HG03097 (cell line): ENCODE measurements around the gene FGD4.

Experiments
- ATAC-seq: cut with Tn5 transposase; IDR thresholded peaks from one replicate; pipeline ENCODE4 v1.9.1; 2021; ENCODE audit not compliant: unreplicated experiment, low FRiP score

The FGD4 gene

GRCh38 chr12:32659908-32660440 lies 260.6 kb downstream of the FGD4 start:
- ATAC-seq = no peak

- ATAC-seq = no peak
These were observed 262.3 kb downstream of the FGD4 start for GRCh38 chr12:32661706-32662105.

GRCh38 chr12:32662665-32663064 lies 263.3 kb downstream of the FGD4 start:
- no peak for ATAC-seq

GRCh38 chr12:32666018-32666417 lies 266.7 kb downstream of the FGD4 start:
- no peak for ATAC-seq

- no peak for ATAC-seq
These were observed 270.2 kb downstream of the FGD4 start for GRCh38 chr12:32669584-32669983.

GRCh38 chr12:32671930-32672780 lies 272.8 kb downstream of the FGD4 start:
- no peak for ATAC-seq

- ATAC-seq = peak; percentile 97
These were observed 279.9 kb downstream of the FGD4 start, which contains the start of gene DNM1L for GRCh38 chr12:32679091-32679919. Gene DNM1L (plus strand): TSS chr12:32679301. CDS start chr12:32679364, 63 bp downstream.

- no peak for ATAC-seq
These were observed 280.5 kb downstream of the FGD4 start for GRCh38 chr12:32679920-32680237.

GRCh38 chr12:32680787-32681186 lies 281.4 kb downstream of the FGD4 start:
- ATAC-seq = no peak

GRCh38 chr12:32681272-32681671 lies 281.9 kb downstream of the FGD4 start:
- ATAC-seq = no peak

GRCh38 chr12:32686340-32686739 lies 287.0 kb downstream of the FGD4 start:
- no peak for ATAC-seq

- no peak for ATAC-seq
These were observed 289.4 kb downstream of the FGD4 start for GRCh38 chr12:32688786-32689185.

- no peak for ATAC-seq
These were observed 291.6 kb downstream of the FGD4 start for GRCh38 chr12:32690927-32691326.

GRCh38 chr12:32692358-32692757 lies 293.0 kb downstream of the FGD4 start:
- ATAC-seq = no peak

- no peak for ATAC-seq
These were observed 293.7 kb downstream of the FGD4 start for GRCh38 chr12:32693036-32693435.
